H7 (cell line): Measurements from ENCODE around the gene SBF2. TPM values are rescaled to one million over a fixed set of nuclear protein-coding genes. Genes with fewer than 3 reads are reported as not detected.
A peak's percentile ranks its signal among the peaks of the same experiment; 100 is the strongest.

Experiments used
- DNase-seq: peaks from one replicate; pipeline ENCODE4 v3.0.0; 2012
- H3K27me3 ChIP-seq: 2 replicates; pipeline ENCODE4 v1.6.0; 2011; ENCODE audit warnings: mild to moderate bottlenecking, low read length; ENCODE audit not compliant: control insufficient read depth, insufficient read depth
- H3K36me3 ChIP-seq: replicated peaks from 2 replicates; pipeline ENCODE4 v1.5.1; 2011; ENCODE audit warnings: low read length; ENCODE audit not compliant: control insufficient read depth, insufficient read depth
- H3K4me3 ChIP-seq: 2 replicates; pipeline ENCODE4 v1.5.1; 2011; ENCODE audit warnings: low read depth, mild to moderate bottlenecking, control low read depth, low read length, moderate library complexity; ENCODE audit not compliant: insufficient read depth
- total RNA-seq: library from RNA; depleted of rRNA; stranded (reverse); fragments of >200 nt; shearing (Covaris generic); gene quantifications from 2 replicates; pipeline ENCODE4 v1.2.3, GENCODE V29; 2014

SBF2 gene
- total RNA-seq, 1 experiment from 2014 or later: 34.5 TPM

GRCh38 chr11:9977554-9977953, 316.5 kb downstream of the SBF2 start:
- Histone ChIP-seq H3K27me3 (no peaks in the 10 kb centered on the region), H3K36me3 (no peaks in the 10 kb centered on the region), H3K4me3 (no peak overlapping the region)
- DNase-seq: no peak

- Histone ChIP-seq H3K36me3 (no peaks in the 10 kb centered on the region), H3K27me3 (no peaks in the 10 kb centered on the region), H3K4me3 (no peak overlapping the region)
- no peak for DNase-seq
These were observed 319.6 kb downstream of the SBF2 start for GRCh38 chr11:9974375-9974774.

- no peak overlapping the region for H3K4me3 ChIP-seq
- no peaks in the 10 kb centered on the region for H3K36me3 ChIP-seq
- H3K27me3 ChIP-seq: no peaks in the 10 kb centered on the region
- no peak for DNase-seq
These were observed 320.1 kb downstream of the SBF2 start for GRCh38 chr11:9973921-9974320.

- Histone ChIP-seq H3K4me3 (no peak overlapping the region), H3K36me3 (no peaks in the 10 kb centered on the region), H3K27me3 (no peaks in the 10 kb centered on the region)
- DNase-seq: peak; percentile 62
These were observed 321.0 kb downstream of the SBF2 start for GRCh38 chr11:9972989-9973388.

GRCh38 chr11:9971894-9972293, 322.1 kb downstream of the SBF2 start:
- no peaks in the 10 kb centered on the region for H3K36me3 ChIP-seq
- H3K4me3 ChIP-seq: no peak overlapping the region
- DNase-seq: no peak
- H3K27me3 ChIP-seq: no peaks in the 10 kb centered on the region

GRCh38 chr11:9969068-9969467, 325.0 kb downstream of the SBF2 start:
- no peak overlapping the region for H3K4me3 ChIP-seq
- DNase-seq: no peak
- H3K27me3 ChIP-seq: no peaks in the 10 kb centered on the region
- H3K36me3 ChIP-seq: no peaks in the 10 kb centered on the region

- no peaks in the 10 kb centered on the region for H3K27me3 ChIP-seq
- no peak overlapping the region for H3K4me3 ChIP-seq
- H3K36me3 ChIP-seq: peaks cover 2% of the 10 kb centered on the region
- no peak for DNase-seq
These were observed 331.3 kb downstream of the SBF2 start for GRCh38 chr11:9962722-9963121.

GRCh38 chr11:9957072-9957471, 336.9 kb downstream of the SBF2 start:
- Histone ChIP-seq H3K27me3 (no peaks in the 10 kb centered on the region), H3K4me3 (no peak overlapping the region), H3K36me3 (peaks cover 2% of the 10 kb centered on the region)
- no peak for DNase-seq

GRCh38 chr11:9956483-9956882, 337.5 kb downstream of the SBF2 start:
- no peak overlapping the region for H3K4me3 ChIP-seq
- no peak for DNase-seq
- no peaks in the 10 kb centered on the region for H3K27me3 ChIP-seq
- H3K36me3 ChIP-seq: no peaks in the 10 kb centered on the region; the same call in 1 of the 2 replicates

- H3K36me3 ChIP-seq: no peaks in the 10 kb centered on the region; the same call in 1 of the 2 replicates
- DNase-seq: no peak
These were observed 338.6 kb downstream of the SBF2 start for GRCh38 chr11:9955391-9955790.

GRCh38 chr11:9953994-9954626, 339.9 kb downstream of the SBF2 start:
- Histone ChIP-seq H3K27me3 (no peaks in the 10 kb centered on the region), H3K36me3 (no peaks in the 10 kb centered on the region; the same call in 1 of the 2 replicates), H3K4me3 (no peak overlapping the region)
- DNase-seq: no peak

More at GRCh38 chr11:9955391-9955790, 338.6 kb downstream of the SBF2 start:
- Histone ChIP-seq H3K4me3 (no peak overlapping the region), H3K27me3 (no peaks in the 10 kb centered on the region)

GRCh38 chr11:9952511-9953196, 341.4 kb downstream of the SBF2 start:
- Histone ChIP-seq H3K4me3 (no peak overlapping the region), H3K27me3 (no peaks in the 10 kb centered on the region), H3K36me3 (no peaks in the 10 kb centered on the region)
- DNase-seq: no peak

GRCh38 chr11:9951807-9952206, 342.2 kb downstream of the SBF2 start:
- no peak for DNase-seq
- no peaks in the 10 kb centered on the region for H3K36me3 ChIP-seq
- no peak overlapping the region for H3K4me3 ChIP-seq
- H3K27me3 ChIP-seq: no peaks in the 10 kb centered on the region

GRCh38 chr11:9950462-9950861, 343.6 kb downstream of the SBF2 start:
- DNase-seq: no peak
- Histone ChIP-seq H3K36me3 (no peaks in the 10 kb centered on the region), H3K27me3 (no peaks in the 10 kb centered on the region), H3K4me3 (no peak overlapping the region)

GRCh38 chr11:9947231-9947864, 346.7 kb downstream of the SBF2 start:
- H3K27me3 ChIP-seq: no peaks in the 10 kb centered on the region
- DNase-seq: no peak
- no peak overlapping the region for H3K4me3 ChIP-seq
- no peaks in the 10 kb centered on the region for H3K36me3 ChIP-seq
